SK-N-SH treated with all-trans-retinoic acid at 6 μM for 48 hours (cell line): ENCODE measurements around the gene TMEM52B.

Experiments
- ATAC-seq: fragments of 200-7000 bp; cut with Tn5 transposase; 3 replicates; pipeline ENCODE4 v1.9.1; 2020; ENCODE audit warnings: mild to moderate bottlenecking, moderate library complexity
- ARNTL ChIP-seq: fragments of 450-650 bp; formaldehyde crosslinking; IDR thresholded peaks from 2 replicates; pipeline ENCODE4 v1.5.0; 2020; ENCODE audit warnings: low read depth, mild to moderate bottlenecking, moderate library complexity, borderline replicate concordance
- BACH2 ChIP-seq: fragments of 250-450 bp; sonication (Bioruptor Pico); IDR thresholded peaks from 2 replicates; pipeline ENCODE4 v1.9.0; 2021; ENCODE audit warnings: mild to moderate bottlenecking, borderline replicate concordance
- CSDC2 ChIP-seq: fragments of 250-450 bp; sonication (Bioruptor Pico); IDR thresholded peaks from 2 replicates; pipeline ENCODE4 v1.5.0; 2020; ENCODE audit warnings: mild to moderate bottlenecking, moderate library complexity
- CSRNP3 ChIP-seq: fragments of 250-450 bp; sonication (Bioruptor Pico); IDR thresholded peaks from 2 replicates; pipeline ENCODE4 v1.5.1; 2021; ENCODE audit warnings: mild to moderate bottlenecking, moderate library complexity
- ESRRG ChIP-seq: fragments of 250-450 bp; sonication (Bioruptor Pico); IDR thresholded peaks from 2 replicates; pipeline ENCODE4 v1.6.1; 2021; ENCODE audit warnings: mild to moderate bottlenecking
- GLIS3 ChIP-seq: fragments of 250-450 bp; sonication (Bioruptor Pico); IDR thresholded peaks from 2 replicates; pipeline ENCODE4 v1.5.0; 2020; ENCODE audit warnings: mild to moderate bottlenecking, moderate library complexity
- ISL1 ChIP-seq: fragments of 250-450 bp; sonication (Bioruptor Pico); IDR thresholded peaks from 2 replicates; pipeline ENCODE4 v2.1.2; 2022; ENCODE audit warnings: mild to moderate bottlenecking, moderate library complexity
- OSR1 ChIP-seq: fragments of 250-450 bp; sonication (Bioruptor Pico); IDR thresholded peaks from 2 replicates; pipeline ENCODE4 v1.8.0; 2022; ENCODE audit warnings: moderate library complexity, mild to moderate bottlenecking, inconsistent platforms
- POU6F1 ChIP-seq: fragments of 250-450 bp; sonication (Bioruptor Pico); IDR thresholded peaks from 2 replicates; pipeline ENCODE4 v1.8.0; 2021; ENCODE audit warnings: low read depth, mild to moderate bottlenecking, moderate library complexity, borderline replicate concordance
- PPARA ChIP-seq: fragments of 250-450 bp; sonication (Bioruptor Pico); IDR thresholded peaks from 2 replicates; pipeline ENCODE4 v1.5.0; 2020; ENCODE audit warnings: mild to moderate bottlenecking, borderline replicate concordance
- RARB ChIP-seq: fragments of 250-450 bp; sonication (Bioruptor Pico); IDR thresholded peaks from 2 replicates; pipeline ENCODE4 v1.8.0; 2021; ENCODE audit warnings: mild to moderate bottlenecking, moderate library complexity
- SNAI2 ChIP-seq: fragments of 250-450 bp; sonication (Bioruptor Pico); IDR thresholded peaks from 2 replicates; pipeline ENCODE4 v1.5.0; 2020; ENCODE audit warnings: mild to moderate bottlenecking, moderate library complexity
- TCF4 ChIP-seq: fragments of 250-450 bp; sonication (Bioruptor Pico); IDR thresholded peaks from 2 replicates; pipeline ENCODE4 v1.8.0; 2021; ENCODE audit warnings: mild to moderate bottlenecking, moderate library complexity, borderline replicate concordance
- TOX ChIP-seq: fragments of 250-450 bp; sonication (Bioruptor Pico); IDR thresholded peaks from 2 replicates; pipeline ENCODE4 v1.8.0; 2021; ENCODE audit warnings: mild to moderate bottlenecking, moderate library complexity, borderline replicate concordance
- ZC3H10 ChIP-seq: fragments of 250-450 bp; sonication (Bioruptor Pico); IDR thresholded peaks from 2 replicates; pipeline ENCODE4 v1.5.1; 2021; ENCODE audit warnings: mild to moderate bottlenecking, moderate library complexity
- ZFP3 ChIP-seq: fragments of 250-450 bp; sonication (Bioruptor Pico); IDR thresholded peaks from 2 replicates; pipeline ENCODE4 v1.5.0; 2020; ENCODE audit warnings: mild to moderate bottlenecking, moderate library complexity
- ZFP30 ChIP-seq: fragments of 450-650 bp; formaldehyde crosslinking; IDR thresholded peaks from 2 replicates; pipeline ENCODE4 v1.5.0; 2022; ENCODE audit warnings: mild to moderate bottlenecking, moderate library complexity
- ZNF565 ChIP-seq: fragments of 450-650 bp; formaldehyde crosslinking; conservative IDR thresholded peaks from 2 replicates; pipeline ENCODE4 v1.5.0; 2020; ENCODE audit warnings: low read depth, mild to moderate bottlenecking, moderate library complexity
- ZNF70 ChIP-seq: fragments of 450-650 bp; formaldehyde crosslinking; IDR thresholded peaks from 2 replicates; pipeline ENCODE4 v1.5.0; 2020; ENCODE audit warnings: mild to moderate bottlenecking, moderate library complexity
- ZNF8 ChIP-seq: fragments of 450-650 bp; formaldehyde crosslinking; IDR thresholded peaks from 2 replicates; pipeline ENCODE4 v1.5.0; 2020; ENCODE audit warnings: mild to moderate bottlenecking, moderate library complexity
- TF ChIP-seq, protein P1 (sequence below): fragments of 250-450 bp; sonication (Bioruptor Pico); IDR thresholded peaks from 2 replicates; pipeline ENCODE4 v1.5.0; 2020; ENCODE audit warnings: mild to moderate bottlenecking, moderate library complexity
- TF ChIP-seq, protein P2 (sequence below): fragments of 250-450 bp; sonication (Bioruptor Pico); IDR thresholded peaks from 2 replicates; pipeline ENCODE4 v1.8.0; 2020; ENCODE audit warnings: mild to moderate bottlenecking, moderate library complexity, borderline replicate concordance
- TF ChIP-seq, protein P3 (sequence below): fragments of 250-450 bp; sonication (Bioruptor Pico); IDR thresholded peaks from 2 replicates; pipeline ENCODE4 v1.5.1; 2020; ENCODE audit warnings: low read depth, mild to moderate bottlenecking, moderate library complexity

Gene TMEM52B

GRCh38 chr12:10218021-10218420 is 39.2 kb downstream of the TMEM52B start (continued):
- TF ChIP-seq, protein P1, sequence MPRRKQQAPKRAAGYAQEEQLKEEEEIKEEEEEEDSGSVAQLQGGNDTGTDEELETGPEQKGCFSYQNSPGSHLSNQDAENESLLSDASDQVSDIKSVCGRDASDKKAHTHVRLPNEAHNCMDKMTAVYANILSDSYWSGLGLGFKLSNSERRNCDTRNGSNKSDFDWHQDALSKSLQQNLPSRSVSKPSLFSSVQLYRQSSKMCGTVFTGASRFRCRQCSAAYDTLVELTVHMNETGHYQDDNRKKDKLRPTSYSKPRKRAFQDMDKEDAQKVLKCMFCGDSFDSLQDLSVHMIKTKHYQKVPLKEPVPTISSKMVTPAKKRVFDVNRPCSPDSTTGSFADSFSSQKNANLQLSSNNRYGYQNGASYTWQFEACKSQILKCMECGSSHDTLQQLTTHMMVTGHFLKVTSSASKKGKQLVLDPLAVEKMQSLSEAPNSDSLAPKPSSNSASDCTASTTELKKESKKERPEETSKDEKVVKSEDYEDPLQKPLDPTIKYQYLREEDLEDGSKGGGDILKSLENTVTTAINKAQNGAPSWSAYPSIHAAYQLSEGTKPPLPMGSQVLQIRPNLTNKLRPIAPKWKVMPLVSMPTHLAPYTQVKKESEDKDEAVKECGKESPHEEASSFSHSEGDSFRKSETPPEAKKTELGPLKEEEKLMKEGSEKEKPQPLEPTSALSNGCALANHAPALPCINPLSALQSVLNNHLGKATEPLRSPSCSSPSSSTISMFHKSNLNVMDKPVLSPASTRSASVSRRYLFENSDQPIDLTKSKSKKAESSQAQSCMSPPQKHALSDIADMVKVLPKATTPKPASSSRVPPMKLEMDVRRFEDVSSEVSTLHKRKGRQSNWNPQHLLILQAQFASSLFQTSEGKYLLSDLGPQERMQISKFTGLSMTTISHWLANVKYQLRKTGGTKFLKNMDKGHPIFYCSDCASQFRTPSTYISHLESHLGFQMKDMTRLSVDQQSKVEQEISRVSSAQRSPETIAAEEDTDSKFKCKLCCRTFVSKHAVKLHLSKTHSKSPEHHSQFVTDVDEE (CRISPR knock-in tag): no peak
- TF ChIP-seq BACH2 (CRISPR knock-in tag) (no peak), PPARA (CRISPR knock-in tag) (no peak), ESRRG (no peak), ZNF8 (no peak), TOX (CRISPR knock-in tag) (no peak), CSDC2 (CRISPR knock-in tag) (no peak)
- TF ChIP-seq, protein P2, sequence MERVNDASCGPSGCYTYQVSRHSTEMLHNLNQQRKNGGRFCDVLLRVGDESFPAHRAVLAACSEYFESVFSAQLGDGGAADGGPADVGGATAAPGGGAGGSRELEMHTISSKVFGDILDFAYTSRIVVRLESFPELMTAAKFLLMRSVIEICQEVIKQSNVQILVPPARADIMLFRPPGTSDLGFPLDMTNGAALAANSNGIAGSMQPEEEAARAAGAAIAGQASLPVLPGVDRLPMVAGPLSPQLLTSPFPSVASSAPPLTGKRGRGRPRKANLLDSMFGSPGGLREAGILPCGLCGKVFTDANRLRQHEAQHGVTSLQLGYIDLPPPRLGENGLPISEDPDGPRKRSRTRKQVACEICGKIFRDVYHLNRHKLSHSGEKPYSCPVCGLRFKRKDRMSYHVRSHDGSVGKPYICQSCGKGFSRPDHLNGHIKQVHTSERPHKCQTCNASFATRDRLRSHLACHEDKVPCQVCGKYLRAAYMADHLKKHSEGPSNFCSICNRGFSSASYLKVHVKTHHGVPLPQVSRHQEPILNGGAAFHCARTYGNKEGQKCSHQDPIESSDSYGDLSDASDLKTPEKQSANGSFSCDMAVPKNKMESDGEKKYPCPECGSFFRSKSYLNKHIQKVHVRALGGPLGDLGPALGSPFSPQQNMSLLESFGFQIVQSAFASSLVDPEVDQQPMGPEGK (CRISPR knock-in tag): no peak
- TF ChIP-seq, all 23 proteins: peak for 0

GRCh38 chr12:10220398-10221077 is 41.7 kb downstream of the TMEM52B start:
- no peak for TF ChIP-seq ISL1
- no peak for TF ChIP-seq OSR1 (CRISPR knock-in tag)
- TF ChIP-seq BACH2 (CRISPR knock-in tag): no peak
- TF ChIP-seq ARNTL: no peak
- TF ChIP-seq, protein P1 (CRISPR knock-in tag): no peak
- TF ChIP-seq TOX (CRISPR knock-in tag): no peak
- TF ChIP-seq ZC3H10 (CRISPR knock-in tag): no peak
- no peak for TF ChIP-seq ZNF70 (CRISPR knock-in tag)
- no peak for TF ChIP-seq GLIS3 (CRISPR knock-in tag)
- TF ChIP-seq TCF4 (CRISPR knock-in tag): no peak
- TF ChIP-seq POU6F1 (CRISPR knock-in tag): no peak
- no peak for TF ChIP-seq ESRRG
- no peak for TF ChIP-seq SNAI2 (CRISPR knock-in tag)
- TF ChIP-seq, all 23 proteins: peak for 0
- no peak for ATAC-seq

- no peak for ATAC-seq
- TF ChIP-seq ZC3H10 (CRISPR knock-in tag) (no peak), ISL1 (no peak), OSR1 (CRISPR knock-in tag) (no peak), BACH2 (CRISPR knock-in tag) (no peak), POU6F1 (CRISPR knock-in tag) (no peak), SNAI2 (CRISPR knock-in tag) (no peak), ZNF565 (CRISPR knock-in tag) (no peak), CSDC2 (CRISPR knock-in tag) (no peak), CSRNP3 (CRISPR knock-in tag) (no peak), ESRRG (no peak), ARNTL (no peak), RARB (CRISPR knock-in tag) (no peak), ZFP3 (CRISPR knock-in tag) (no peak), GLIS3 (CRISPR knock-in tag) (no peak), ZFP30 (CRISPR knock-in tag) (no peak), PPARA (CRISPR knock-in tag) (no peak), TOX (CRISPR knock-in tag) (no peak), ZNF70 (CRISPR knock-in tag) (no peak)
- TF ChIP-seq, protein P3, sequence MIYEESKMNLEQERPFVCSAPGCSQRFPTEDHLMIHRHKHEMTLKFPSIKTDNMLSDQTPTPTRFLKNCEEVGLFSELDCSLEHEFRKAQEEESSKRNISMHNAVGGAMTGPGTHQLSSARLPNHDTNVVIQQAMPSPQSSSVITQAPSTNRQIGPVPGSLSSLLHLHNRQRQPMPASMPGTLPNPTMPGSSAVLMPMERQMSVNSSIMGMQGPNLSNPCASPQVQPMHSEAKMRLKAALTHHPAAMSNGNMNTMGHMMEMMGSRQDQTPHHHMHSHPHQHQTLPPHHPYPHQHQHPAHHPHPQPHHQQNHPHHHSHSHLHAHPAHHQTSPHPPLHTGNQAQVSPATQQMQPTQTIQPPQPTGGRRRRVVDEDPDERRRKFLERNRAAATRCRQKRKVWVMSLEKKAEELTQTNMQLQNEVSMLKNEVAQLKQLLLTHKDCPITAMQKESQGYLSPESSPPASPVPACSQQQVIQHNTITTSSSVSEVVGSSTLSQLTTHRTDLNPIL (CRISPR knock-in tag): no peak
Measured at GRCh38 chr12:10221846-10222245, 43.0 kb downstream of the TMEM52B start.
